SKM-1 treated with dmso at 0.1 percent for 144 hours (cell line): ENCODE measurements around the gene ACAA1.
"Not testable (repeated sequence)": the region's sequence is repeated elsewhere in the genome, so short reads cannot be mapped to it uniquely, and the experiment has no call there.

Source experiments
- DNase-seq: peaks from one replicate; lab custom pipeline; 2025; ENCODE audit not compliant: unreplicated experiment; lab: John Stamatoyannopoulos, UW

Gene ACAA1, protein sequence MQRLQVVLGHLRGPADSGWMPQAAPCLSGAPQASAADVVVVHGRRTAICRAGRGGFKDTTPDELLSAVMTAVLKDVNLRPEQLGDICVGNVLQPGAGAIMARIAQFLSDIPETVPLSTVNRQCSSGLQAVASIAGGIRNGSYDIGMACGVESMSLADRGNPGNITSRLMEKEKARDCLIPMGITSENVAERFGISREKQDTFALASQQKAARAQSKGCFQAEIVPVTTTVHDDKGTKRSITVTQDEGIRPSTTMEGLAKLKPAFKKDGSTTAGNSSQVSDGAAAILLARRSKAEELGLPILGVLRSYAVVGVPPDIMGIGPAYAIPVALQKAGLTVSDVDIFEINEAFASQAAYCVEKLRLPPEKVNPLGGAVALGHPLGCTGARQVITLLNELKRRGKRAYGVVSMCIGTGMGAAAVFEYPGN

DNA sequence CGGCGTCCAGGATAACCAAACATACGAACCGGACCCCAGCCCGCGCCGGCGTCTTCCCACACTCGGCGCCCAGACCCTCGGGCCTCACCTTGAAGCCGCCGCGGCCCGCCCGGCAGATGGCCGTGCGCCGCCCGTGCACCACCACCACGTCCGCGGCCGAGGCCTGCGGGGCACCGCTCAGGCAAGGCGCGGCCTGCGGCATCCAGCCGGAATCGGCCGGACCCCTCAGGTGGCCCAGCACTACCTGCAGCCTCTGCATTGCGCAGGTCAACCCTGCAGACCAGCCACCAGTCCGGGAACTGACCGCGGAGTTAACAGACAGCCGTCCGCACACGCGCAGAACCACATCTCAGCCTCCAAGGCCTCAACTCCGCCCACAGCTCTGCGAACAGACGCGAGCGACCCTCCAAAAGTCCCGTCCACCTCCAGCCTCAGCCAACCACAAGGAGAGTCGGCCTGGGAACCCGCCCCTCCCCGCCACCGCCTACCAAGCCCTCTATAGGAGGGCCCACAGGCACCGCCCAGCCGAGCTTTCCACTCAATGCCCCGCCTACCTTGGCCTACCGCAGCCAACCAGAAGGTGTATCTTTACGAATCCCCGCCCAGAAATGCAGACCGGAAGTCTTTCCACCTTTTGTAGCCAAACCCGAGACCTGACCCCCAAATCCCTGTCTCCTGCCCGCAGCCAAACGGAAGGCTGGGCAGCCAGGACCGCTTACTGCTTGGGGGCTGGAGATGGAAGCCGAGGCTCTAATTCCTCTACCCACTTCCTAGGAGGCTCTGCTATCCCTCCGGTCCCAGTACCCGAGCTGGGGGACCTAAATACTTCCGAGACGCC is at the start of gene ACAA1:
TSS of gene ACAA1 (minus strand) at position 351 of the 838 bp plus-strand sequence. CDS start at position 259, 92 bp downstream.
- peak; percentile 100 for DNase-seq

DNA sequence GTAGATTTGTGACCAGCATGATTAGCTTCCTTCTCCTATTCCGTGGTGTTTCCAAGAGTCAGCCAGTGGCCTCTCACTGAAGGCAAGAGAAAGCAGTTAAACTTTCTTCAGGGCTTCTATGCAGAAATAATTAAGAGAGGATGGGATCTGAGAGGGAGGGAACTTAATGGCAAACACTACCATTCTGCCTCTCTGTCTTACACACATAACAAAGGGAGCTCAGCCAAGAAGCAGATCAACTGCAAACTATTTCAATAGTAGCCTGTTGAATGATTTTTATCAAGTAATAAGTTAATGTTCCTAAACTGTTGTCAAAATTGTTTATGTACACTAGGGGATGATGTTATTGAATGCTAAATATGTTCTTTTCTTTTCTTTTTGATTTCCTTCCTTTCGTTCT is 40.3 kb upstream of the ACAA1 start:
- no peak for DNase-seq

DNA sequence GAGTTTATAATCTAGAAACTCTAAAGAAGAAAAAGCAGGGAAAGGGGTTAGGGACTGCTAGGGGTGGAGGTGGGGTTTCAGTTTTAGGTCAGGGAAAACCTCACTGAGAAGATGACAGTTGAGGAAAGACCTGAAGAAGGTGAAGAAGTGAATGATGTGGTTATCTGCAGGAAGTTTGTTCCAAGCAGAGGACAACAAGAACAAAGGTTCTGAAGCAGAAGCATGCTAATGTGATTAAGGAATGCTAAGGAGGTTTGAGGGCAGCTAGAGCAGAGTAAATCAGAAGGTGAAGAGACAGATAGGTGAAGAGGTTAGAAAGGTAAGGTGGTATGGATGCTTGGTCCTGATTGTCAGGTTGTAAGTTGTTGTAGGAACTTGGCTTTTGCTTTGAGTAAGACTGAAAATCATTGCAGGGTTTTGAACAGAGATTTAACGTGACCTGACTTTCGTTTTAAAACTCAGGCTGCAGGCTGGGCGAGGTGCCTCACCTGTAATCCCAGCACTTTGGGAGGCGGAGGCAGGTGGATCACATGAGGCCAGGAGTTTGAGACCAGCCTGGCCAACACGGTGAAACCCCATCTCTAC is 37.0 kb upstream of the ACAA1 start:
- DNase-seq, result no peak

DNA sequence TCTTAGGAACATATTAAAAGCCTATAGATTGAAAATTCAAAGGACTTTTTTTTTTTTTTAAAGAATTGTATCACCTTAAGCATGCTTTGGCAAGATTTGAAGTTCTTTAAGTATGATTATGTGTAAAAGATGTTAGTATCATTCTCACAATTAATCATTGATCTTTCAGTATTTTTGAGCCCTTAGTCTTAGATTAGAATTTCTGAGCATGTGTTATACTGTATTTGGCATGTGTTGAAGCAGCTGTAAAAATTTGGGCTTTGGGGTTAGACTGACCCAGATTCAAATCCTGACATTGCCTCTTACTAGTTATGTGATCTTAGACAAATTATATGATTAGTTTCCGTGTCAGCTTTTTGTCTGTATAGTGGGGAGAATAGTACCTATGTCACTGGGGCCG is 34.7 kb upstream of the ACAA1 start:
- no peak for DNase-seq

DNA sequence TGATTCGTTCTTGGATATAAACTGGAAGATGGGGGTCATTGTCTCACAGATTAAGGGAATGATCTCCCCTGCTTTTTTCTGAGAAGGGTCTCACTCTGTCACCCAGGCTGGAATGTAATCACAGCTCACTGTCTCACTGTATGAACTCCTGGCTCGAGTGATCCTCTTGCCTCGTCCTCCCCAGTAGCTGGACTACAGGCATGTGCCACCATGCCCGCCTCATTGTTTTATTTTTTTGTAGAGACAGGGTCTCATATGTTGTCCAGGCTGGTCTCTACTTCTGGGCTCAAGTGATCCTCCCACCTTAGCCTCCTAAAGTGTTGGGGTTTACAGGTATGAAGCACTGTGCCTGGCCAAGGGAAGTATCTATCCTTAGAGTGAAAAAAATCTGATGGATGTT is 33.8 kb upstream of the ACAA1 start:
- DNase-seq, result no peak

DNA sequence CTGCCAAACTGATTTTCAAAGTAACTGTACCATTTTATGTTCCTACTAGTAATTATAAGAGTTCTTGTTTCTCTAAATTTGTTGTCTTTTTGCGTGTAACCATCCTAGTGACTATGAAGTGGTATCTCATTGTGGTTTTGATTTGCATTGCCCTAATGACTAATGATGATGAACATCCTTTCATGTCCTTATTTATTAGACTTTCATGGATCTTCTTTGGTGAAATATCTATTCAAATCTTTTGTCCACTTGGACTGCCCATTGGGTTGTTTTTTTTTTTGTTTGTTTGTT is 32.0 kb upstream of the ACAA1 start:
- no peak for DNase-seq

DNA sequence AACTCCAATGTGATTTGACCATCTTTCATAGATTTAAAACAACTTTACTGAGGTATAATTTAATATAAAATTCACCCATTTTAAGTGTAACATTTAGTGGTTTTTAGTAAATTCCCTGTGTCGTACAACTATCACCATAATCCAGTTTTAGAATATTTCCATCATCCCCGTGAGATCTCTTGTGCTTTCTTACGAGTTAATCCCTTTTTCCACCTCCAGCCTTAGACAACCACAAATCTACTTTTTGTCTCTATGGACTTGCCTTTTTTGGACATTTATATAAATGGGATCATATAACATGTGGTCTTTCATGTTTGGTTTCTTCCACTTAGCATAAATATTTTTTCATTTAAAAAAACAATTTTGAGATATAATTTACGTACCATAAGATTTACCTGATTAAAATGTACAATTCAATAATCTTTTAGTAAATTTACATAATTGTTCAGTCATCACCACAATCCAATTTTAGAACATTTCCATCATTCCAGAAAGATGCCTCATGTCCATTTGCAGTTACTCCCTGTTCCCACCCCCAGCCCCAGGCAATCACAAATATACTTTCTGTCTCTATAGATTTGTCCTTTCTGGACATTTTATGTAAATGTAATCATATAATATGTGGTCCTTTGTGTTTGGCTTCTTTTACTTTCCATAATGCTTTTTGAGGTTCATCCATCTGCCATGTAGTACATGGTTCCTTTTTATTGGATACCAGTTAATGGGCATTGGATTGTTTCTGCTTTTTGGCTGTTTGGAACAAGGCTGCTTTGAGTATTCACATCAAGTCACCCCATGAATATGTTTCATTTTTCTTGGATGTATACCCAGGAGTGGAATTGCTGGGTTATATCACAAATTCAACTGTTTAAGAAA is 31.5 kb upstream of the ACAA1 start:
- DNase-seq, result no peak

DNA sequence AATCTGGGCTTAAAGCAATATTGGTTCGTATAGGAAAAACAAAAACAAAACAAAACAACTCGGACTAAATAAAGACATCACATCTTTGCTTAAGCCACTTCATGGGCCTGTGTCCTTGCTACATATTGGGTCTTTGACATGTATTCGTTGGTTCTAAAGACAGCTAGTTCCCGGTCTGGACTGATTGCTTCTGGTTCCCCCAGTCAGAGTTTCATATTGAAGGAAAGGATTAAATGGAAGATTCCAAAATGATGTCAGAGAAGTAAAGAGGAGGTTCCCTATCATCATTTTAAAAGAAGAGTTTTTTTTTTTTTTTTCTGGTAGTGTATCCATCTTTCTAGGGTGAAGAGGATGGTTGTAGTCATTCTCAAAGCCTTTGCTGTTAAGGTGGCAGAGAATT is 30.7 kb upstream of the ACAA1 start:
- no peak for DNase-seq

DNA sequence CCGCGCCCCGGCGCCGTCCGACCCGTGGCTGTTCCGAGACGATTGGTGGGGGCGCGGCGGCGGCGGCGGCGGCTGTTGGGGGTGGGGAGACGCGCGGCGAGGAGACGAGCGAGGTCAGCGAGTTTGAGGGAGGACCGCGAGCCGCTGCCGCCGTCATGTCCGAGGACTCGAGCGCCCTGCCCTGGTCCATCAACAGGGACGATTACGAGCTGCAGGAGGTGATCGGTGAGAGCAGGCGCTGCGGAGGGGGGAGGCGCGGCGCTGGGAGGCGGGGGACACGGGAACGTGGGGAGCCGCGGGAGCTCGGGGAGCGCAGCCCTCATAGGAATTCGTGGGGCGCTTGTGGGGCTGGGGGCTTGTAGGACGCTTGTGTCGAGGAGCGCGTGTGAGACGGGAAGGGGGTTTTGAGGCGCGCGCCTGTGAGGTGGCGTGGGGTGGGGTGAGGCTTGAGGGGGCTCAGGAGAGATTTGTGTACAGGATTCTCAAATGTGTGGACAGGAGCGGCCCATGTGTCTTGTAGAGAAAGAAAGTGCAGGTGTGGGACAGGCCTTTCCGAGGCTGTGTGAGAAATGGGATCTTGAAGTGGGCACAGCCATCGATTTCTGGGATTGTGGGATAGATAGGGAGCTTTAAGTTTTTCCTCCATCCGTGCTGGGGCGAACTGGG is 28.9 kb upstream of the ACAA1 start:
- DNase-seq, result no peak

DNA sequence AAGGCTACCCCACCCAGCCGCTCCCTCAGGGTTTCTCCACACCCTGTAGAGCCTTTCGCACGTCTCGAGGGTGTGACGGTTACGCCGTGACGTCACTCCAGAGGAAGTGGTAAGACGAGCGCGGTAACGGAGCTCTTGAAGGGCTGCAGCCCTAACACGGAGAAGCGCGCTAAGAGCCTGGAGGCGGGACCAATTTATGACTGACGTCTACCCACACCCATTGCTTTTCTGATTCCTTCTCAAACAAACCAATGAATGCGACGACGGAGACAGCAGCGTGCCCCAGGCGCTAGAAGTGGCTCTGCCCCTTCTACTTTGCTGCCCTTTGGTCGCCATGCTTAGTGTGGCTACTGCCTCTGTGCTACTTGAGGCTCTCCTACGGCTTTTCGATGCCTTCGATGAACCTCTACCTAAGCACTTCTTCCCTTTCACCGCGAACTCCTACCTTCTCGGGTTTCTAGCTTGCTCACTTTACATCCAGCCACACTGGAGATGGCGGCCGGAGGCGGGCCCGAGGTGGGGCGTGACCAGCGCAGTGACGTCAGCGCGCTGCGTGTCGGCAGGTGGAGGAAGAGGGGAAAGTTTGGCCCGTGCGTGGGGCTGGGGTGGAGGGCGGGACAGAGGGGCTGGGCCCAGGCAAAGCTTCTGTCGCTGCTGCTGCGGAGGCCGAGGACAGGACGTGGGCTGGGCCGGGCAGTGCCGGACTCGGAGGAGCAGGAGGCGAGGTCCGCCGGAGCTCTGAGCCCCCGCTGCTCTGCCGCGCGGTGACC is 28.2 kb upstream of the ACAA1 start, which contains the start of gene OXSR1:
TSS of gene OXSR1 (plus strand) at position 586 of the 770 bp plus-strand sequence. CDS start 340 bp downstream, outside the sequence.
- DNase-seq, result peak; percentile 100

DNA sequence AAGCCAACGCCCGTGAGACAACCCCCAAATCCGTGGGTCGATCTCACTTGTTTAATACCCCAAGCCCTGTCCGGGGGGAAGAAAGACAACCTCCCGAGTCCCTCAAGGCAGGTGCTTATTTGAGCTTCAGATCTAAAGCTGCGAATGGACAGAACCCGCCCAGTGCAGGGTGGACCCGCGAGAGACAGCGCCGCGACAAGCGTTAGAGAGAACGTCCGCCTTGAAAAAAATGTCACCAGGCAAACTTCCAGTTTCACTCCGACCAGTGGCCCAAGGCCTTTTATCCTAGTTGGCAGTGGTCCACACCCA is 27.7 kb upstream of the ACAA1 start:
- DNase-seq, result no peak

DNA sequence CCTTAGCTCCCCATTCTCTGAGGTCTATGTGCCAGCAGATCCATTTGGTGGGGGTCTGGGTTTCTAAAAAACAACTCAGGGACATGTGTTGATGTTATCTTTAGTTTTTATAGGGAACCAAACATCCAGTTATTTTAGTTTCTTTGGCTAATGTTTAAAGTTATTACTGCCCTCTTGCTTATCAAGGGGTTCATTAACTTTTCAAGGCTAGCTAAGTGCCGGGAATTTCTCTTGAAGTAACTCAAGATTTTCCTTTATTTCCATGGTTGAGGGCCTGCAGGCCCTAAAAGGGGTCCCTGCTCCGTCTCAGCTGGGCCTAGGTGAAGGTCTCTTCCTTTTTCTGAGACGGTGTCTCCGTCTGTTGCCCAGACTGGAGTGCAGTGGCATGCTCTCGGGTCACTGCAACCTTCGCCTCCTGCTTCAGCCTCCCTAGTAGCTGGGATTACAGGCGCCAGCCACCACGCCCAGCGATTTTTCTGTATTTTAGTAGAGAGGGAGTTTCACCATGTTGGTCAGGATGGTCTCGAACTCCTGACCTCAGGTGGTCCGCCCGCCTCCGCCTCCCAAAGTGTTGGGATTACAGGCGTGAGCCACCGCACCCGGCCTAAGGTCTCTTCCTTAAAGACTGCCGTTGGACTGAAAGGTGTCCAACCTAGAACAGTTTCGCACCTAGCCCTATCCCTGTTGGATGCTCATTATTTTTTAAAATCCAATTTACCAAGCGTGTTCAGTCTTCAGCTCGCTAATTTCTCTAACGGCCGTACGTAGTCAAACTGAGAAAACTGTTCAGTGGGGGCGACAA is 27.1 kb upstream of the ACAA1 start:
- DNase-seq, result no peak

DNA sequence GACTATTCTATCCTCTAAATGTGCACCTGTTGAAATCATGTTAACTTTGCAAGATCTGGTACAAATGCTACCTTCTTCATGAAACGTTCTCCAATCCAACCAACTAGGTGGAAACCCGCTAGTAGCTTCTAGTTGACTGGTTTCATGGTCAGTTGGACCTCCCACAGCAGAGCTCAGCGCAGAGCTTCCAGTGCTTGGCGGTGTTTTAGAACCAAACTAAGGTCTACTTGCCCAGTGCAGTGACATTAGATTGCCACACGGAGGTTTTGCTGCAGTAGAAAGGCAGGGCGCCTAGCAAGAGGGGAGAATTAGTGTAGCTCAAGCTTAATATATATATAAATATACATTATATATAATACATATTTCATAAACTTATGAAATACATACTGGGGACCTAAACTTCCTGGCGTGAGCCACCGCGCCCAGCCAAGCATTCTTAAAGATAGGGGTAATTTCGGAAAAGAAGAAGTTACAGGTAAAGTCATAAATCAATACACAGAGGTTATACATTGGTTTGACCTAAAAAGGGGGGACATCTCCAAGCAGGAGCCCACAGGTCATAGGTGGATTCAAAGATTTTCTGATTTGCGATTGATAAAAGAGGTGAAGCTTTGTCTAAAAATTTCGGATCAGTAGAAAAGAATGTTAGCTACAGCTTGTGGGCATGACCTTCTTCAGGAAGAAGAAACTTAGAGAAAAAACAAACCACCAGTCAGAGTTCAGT is 26.4 kb upstream of the ACAA1 start:
- DNase-seq, result no peak

DNA sequence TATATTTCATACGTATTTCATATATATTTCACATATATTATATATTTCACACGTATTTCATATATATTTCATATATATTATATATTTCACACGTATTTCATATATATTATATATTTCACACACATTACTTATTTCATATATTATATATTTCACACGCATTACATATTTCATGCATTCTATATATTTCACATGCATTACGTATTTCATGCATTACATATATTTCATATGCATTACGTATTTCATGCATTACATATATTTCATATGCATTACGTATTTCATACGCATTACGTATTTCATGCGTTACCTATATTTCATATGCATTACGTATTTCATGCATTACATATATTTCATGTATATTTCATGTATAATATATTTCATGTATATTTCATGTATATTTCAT is 23.8 kb upstream of the ACAA1 start:
- not testable (repeated sequence) for DNase-seq

DNA sequence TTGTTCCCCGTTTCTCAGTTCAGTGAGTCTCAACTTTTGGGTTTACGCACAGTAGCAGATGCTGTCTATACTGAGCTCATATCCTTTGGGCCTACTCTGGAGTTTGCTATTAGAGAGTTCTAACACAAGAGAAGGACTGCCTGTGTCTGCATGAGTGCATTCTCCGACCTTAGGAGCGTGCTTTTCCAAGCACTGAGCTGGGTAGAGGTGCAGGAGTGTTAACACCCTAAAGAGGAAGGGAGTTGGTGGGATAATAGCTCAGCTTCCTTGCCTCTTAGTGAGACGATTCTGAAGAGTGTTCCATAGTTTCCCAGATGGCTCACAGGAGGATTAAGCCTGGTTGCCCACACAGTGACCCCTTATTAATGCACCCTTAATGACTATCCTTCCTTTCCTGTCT is 21.5 kb upstream of the ACAA1 start:
- DNase-seq, result no peak

DNA sequence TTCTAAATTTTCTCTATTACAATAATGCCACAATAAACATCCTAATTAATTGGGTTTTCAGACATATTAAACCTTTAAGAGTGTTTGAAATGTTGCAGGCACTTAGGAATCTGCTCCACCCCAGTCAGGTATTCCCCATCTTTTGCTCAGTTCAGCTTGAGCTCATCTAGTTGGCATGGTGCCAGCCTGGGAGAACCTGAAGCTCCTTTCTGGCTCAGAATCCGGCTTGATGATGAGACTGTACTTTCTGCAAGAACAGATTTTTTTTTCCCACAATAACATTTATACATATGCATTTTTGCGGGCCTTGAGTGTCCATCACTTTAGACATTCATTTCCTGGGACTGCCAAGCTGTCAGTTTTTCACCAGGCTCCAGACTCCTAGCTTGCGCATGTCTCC is 20.7 kb upstream of the ACAA1 start:
- DNase-seq, result no peak

DNA sequence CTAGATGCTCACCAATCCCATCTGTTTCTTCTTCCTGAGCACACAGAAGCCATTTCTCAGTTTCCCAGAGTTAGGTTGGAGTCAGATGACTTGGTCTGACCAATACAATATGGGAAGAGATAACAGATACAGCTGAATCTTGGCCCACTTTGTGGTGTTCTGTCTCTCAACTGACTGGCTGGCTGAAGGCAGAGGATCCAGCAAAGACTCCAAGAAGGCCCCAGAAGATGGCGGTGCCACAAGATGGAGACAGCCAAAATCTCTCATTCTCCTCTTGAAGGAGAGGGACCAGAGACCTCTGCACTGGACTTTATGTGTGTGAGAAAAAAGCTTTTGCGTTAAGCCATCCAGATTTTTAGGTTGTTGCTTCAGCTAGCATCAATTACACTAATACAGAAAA is 20.2 kb upstream of the ACAA1 start:
- DNase-seq, result no peak

DNA sequence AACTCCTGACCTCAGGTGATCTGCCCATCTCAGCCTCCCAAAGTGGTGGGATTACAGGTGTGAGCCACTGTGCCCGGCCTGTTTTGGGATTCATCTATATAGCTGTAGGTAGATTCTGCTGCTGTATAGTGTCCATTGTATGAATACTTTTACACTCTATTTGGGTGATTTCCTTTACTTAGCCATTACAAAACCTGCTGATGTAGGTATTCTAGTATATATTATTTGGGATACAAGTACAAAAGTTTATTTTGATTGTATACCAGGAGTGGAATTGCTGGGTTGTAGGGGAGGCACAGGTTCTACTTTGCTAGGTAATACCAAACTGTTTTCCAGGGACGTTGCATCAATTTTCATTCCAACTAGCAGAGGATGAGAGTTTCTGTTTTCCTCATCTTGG is 18.9 kb upstream of the ACAA1 start:
- DNase-seq, result no peak
